NB4 (cell line): ENCODE results near the gene GTF2B.
"Not testable (repeated sequence)": the region's sequence is repeated elsewhere in the genome, so short reads cannot be mapped to it uniquely, and the experiment has no call there.

Source experiments
- DNase-seq: peaks from one replicate; pipeline ENCODE4 v3.0.0; 2010; ENCODE audit warnings: low read depth
- H3K4me3 ChIP-seq: one replicate; pipeline ENCODE4 v1.5.1; 2011; ENCODE audit warnings: mild to moderate bottlenecking, low read depth, low read length, moderate library complexity
- CTCF ChIP-seq: IDR thresholded peaks from one replicate; pipeline ENCODE4 v1.5.1; 2012; ENCODE audit warnings: low read depth, low read length
- MAX ChIP-seq: IDR thresholded peaks from 2 replicates; pipeline ENCODE4 v1.6.1; 2011; ENCODE audit warnings: low read depth, low read length
- MYC ChIP-seq: IDR thresholded peaks from 2 replicates; pipeline ENCODE4 v1.6.1; 2011; ENCODE audit warnings: low read depth, low read length
- POLR2A ChIP-seq: IDR thresholded peaks from 2 replicates; pipeline ENCODE4 v1.6.1; 2011; ENCODE audit warnings: mild to moderate bottlenecking; ENCODE audit not compliant: insufficient read length; ENCODE audit errors: extremely low read depth

Gene GTF2B

GRCh38 chr1:88877382-88877825 is 14.0 kb downstream of the GTF2B start:
- TF ChIP-seq MYC (no peak), CTCF (peak; percentile 6)
- no peak overlapping the region for H3K4me3 ChIP-seq
- peak; percentile 31 for DNase-seq

- no peak for DNase-seq
- H3K4me3 ChIP-seq, result no peak overlapping the region
- TF ChIP-seq CTCF (no peak), MAX (no peak)
These were observed 14.6 kb downstream of the GTF2B start for GRCh38 chr1:88876573-88877365.

- H3K4me3 ChIP-seq, result no peak overlapping the region
- TF ChIP-seq POLR2A, result no peak
- no peak for TF ChIP-seq CTCF
- TF ChIP-seq MAX, result no peak
- TF ChIP-seq MYC, result no peak
- DNase-seq, result no peak
These were observed 15.8 kb downstream of the GTF2B start for GRCh38 chr1:88875595-88875994.

- TF ChIP-seq MYC (no peak), CTCF (no peak), MAX (no peak), POLR2A (no peak)
- peak; percentile 79 for DNase-seq
- no peak overlapping the region for H3K4me3 ChIP-seq
These were observed 17.5 kb downstream of the GTF2B start for GRCh38 chr1:88873737-88874349.

- not testable (repeated sequence) for DNase-seq
These were observed 21.7 kb downstream of the GTF2B start for GRCh38 chr1:88869644-88870043.

GRCh38 chr1:88867743-88868521 is 23.4 kb downstream of the GTF2B start:
- no peak for DNase-seq
- H3K4me3 ChIP-seq, result no peak overlapping the region
- no peak for TF ChIP-seq MAX
- no peak for TF ChIP-seq CTCF
- no peak for TF ChIP-seq MYC
- TF ChIP-seq POLR2A, result no peak

More at GRCh38 chr1:88869644-88870043, 21.7 kb downstream of the GTF2B start:
- not testable (repeated sequence) for H3K4me3 ChIP-seq
